NCI-H2227 (cell line): Measurements from ENCODE around the gene ARL5A.
"Not testable (repeated sequence)": the region's sequence is repeated elsewhere in the genome, so short reads cannot be mapped to it uniquely, and the experiment has no call there.

Experiments used
- DNase-seq: peaks from one replicate; lab custom pipeline; 2025; ENCODE audit not compliant: unreplicated experiment; lab: John Stamatoyannopoulos, UW

The ARL5A gene, protein sequence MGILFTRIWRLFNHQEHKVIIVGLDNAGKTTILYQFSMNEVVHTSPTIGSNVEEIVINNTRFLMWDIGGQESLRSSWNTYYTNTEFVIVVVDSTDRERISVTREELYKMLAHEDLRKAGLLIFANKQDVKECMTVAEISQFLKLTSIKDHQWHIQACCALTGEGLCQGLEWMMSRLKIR

DNA sequence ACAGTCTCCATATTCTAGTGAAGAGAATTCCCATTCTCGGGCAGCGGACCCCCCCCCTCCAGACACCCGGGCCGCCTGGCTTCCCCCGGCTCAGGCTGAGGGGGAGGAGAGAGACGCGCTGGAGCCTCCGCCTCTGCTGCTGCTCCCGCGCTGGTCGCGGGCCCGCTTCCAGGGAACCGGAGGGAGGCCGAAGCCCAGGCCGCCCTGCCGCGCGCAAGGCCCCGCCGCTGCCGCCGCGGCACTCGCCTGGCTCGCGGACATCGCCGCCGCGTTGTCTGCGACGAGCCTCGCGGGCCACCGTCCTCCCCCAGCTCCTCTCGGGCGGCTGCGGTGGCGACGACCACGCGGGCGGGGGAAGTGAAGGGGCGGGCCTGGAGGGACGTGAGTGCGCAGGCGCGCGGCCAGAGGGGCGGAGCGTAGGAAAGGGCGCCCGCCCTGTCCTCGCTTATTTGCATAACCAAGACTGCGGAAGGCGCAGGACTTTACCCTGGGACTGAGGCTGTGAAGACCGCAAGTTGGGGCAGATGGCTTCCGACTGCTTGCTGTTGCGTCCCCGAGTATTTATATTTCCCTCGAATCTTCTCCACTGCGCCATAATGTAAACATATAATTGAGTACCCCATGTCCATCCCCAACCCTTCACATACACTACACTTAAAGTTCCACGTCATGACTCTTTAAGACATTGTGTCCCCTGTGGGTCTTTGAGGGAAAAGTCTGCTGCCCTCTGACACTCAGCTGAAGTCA lies at the start of gene ARL5A:
Gene ARL5A, minus strand, starts transcription at position 279 of the 747 bp plus-strand sequence. Its CDS starts 245 bp downstream, at position 34.
- DNase-seq: peak; percentile 98

- not testable (repeated sequence) for DNase-seq
Observed at GRCh38 chr2:151875631-151876030, 47.4 kb upstream of the ARL5A start.

GRCh38 chr2:151872463-151872862 lies 44.2 kb upstream of the ARL5A start:
- no peak for DNase-seq

- DNase-seq: no peak
Observed at GRCh38 chr2:151869291-151869690, 41.1 kb upstream of the ARL5A start.

GRCh38 chr2:151862700-151863099 lies 34.5 kb upstream of the ARL5A start:
- no peak for DNase-seq

DNA sequence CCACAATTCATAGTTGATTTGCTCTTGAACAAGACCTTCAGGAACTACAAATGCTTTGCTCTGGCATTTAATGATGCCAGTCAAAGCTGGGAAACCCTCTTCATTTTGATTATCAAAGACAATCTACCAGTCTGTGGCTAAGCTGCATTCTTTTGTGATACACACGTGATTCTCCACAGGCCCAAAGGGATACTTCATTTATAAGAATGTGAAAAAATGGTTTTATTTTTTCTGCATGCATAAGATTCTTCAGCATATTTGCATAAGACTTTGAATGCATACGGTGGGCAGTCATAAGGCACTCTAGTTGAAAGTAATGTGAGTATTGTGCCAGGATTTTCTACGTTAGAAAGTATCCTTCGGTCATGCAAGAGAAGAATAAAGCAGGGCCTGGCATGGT lies 33.0 kb upstream of the ARL5A start:
- no peak for DNase-seq

GRCh38 chr2:151860613-151861146 lies 32.5 kb upstream of the ARL5A start:
- no peak for DNase-seq

- no peak for DNase-seq
Observed at GRCh38 chr2:151860210-151860609, 32.0 kb upstream of the ARL5A start.

DNA sequence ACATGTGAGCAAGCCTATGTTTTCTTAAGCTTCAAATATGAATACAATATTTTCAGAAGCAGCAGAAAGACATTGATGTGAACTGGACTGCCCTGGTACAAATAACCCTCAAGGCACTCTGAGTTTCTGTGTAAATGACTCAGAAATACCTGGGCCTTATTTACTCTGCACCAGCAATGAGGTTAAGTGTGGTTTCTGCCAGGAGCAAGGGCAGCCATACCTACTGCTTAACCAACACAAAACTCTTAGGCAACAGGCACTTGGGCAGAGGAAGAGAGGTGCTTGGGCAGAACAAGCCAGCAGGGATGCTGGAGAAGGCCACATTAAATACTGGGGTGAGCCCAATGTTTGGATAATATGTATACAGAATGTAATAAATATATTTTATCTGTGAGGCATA lies 29.4 kb upstream of the ARL5A start:
- no peak for DNase-seq

- DNase-seq: no peak
Observed at GRCh38 chr2:151855111-151855510, 26.9 kb upstream of the ARL5A start.

GRCh38 chr2:151853070-151853758 lies 25.0 kb upstream of the ARL5A start:
- DNase-seq: peak; percentile 77

DNA sequence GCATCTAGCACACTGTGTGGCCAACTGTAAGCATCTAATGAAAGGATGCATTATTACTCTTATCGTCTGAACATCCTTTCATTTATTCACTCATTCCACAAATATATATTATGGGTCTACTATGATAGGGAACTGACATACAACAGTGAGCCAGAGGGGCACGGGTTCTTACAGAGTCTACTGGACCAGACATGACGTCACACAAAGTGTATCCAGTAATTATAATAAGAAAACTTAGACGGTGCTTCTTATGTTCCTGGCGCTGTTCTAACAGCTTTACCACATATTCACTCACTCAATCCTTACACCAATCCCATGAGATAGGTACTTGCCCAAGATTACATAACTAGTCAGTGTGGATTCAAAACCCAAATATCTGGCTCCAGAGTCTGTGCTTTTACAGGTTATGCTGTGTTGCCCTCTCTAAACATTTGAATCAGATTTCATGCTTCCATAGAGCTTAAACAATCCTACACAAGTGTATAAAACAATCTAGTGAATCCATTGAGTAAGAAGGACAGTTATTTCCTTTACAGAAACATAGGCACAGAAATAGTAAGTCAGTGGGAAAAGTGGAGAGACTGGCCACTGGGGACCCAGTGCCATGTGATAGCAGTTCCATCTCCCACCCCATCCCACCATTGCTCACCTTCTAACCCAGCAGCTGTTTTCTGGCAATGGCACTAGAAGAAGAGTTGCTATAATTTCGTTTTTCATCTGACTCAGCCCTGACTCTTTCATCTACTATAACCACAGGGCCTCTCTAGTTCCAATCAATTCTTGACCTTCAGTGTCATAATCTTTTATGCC lies 24.2 kb upstream of the ARL5A start:
- no peak for DNase-seq

DNA sequence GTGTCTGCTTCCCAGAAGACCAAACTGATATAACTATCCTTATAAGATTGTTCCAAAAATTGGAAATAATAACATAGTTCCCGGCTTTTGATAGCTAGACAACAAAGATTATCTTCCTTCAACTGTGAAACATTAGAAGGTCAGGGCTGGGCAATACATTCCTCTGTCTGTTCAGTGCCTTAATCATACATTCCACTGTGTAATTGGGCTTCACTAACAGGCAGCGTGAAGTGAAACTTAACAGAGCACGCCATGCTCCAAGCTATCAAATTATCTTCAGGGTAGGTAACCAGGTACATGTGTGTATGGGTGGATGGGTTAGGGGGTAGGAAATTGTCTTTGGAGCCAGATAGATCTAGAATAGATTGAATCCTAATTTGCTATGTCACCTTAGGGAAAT lies 23.5 kb upstream of the ARL5A start:
- DNase-seq: peak; percentile 44

GRCh38 chr2:151849413-151850010 lies 21.3 kb upstream of the ARL5A start:
- DNase-seq: no peak

DNA sequence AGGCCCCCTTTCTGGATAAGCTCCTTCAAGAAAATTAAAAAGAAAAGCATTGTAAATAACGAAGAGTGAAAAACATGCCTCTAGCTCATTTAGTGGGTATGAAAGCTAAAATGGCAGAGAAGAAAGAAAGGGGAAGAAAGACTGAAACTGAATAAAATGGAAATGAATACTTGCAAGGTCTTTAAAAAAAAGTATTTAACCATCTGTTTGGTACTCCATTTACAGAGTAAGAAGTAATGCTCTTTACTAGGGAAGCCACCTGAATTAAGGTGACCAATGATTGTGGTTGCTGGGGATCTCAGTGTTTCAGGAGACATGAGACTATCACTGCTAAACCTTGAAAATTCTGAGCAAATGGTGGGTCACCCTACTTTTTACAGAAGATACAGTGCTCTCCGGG lies 17.7 kb upstream of the ARL5A start:
- no peak for DNase-seq

DNA sequence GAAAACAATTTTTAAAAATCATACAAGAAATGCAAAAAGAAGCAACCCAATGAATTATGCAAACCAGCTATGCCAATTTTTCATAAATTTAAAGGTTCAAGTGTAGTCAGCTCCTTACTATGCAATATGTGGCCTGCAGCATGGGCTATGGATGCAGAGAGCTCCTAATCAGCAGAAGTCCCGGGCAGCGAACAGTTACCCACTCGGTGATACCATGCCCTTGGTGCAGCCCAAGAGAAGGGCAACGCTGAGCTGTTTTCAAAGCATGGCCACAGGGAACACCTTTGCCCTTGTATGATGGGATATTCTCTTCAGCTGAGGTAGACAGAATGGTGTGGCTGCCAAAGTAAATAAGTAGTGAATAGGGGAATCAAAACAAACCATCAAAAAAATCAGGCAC lies 17.3 kb upstream of the ARL5A start:
- DNase-seq: no peak

DNA sequence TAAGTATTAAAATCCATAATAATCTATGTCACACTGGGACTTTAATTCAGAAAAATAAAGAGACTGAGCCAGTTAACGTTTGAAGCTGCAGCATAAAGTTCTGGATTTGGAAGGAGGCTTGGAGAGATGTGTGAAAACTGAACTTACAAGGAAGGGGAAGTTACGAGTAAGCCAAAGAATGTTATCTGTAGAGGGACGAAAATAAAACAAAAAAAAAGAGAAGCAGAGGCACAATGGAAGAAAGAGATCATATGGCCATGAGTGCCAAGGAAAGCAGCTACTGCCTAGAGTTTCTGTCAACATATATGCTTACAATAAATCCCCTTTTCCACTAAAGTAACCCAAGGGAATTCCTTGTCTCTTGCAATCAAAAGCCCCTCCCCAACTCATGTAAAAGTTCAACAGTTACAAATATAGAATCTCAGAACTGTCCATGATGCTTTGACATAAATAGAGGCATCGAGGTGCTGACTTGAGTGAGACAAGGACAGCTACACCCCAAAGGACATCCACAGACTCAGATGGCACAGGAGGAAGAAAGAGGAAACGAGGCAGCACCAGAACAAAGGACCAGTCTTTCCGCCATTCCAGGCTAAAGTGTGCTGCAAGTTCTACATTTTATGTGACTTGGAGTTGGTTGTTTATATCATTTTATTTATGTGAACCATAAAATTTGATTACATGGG lies 16.1 kb upstream of the ARL5A start:
- no peak for DNase-seq

DNA sequence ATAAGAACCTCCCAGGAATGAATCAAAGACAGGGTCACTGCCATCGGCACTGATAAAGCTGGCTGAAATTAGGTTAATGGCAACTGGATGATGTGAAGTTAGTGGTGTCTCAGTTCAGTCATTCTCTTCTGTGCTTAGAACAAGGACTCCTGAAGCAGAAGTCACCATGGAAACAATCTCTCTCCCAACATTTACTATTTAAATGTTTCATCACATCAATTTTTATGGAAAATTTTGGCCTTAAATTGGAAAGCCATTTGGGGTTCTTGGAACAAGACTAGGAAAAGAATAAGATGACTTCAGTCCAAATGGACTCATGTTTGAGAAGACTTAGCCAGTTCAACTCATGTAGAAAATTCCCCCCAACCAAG lies 15.5 kb upstream of the ARL5A start:
- DNase-seq: no peak

GRCh38 chr2:151842830-151843690 lies 14.8 kb upstream of the ARL5A start:
- no peak for DNase-seq
